GM19324 (cell line): ENCODE results near the gene LAMB3.

Experiments used
- ATAC-seq: cut with Tn5 transposase; IDR thresholded peaks from one replicate; pipeline ENCODE4 v1.9.1; 2021; ENCODE audit warnings: mild to moderate bottlenecking, moderate library complexity; ENCODE audit not compliant: unreplicated experiment, low FRiP score

The LAMB3 gene

DNA sequence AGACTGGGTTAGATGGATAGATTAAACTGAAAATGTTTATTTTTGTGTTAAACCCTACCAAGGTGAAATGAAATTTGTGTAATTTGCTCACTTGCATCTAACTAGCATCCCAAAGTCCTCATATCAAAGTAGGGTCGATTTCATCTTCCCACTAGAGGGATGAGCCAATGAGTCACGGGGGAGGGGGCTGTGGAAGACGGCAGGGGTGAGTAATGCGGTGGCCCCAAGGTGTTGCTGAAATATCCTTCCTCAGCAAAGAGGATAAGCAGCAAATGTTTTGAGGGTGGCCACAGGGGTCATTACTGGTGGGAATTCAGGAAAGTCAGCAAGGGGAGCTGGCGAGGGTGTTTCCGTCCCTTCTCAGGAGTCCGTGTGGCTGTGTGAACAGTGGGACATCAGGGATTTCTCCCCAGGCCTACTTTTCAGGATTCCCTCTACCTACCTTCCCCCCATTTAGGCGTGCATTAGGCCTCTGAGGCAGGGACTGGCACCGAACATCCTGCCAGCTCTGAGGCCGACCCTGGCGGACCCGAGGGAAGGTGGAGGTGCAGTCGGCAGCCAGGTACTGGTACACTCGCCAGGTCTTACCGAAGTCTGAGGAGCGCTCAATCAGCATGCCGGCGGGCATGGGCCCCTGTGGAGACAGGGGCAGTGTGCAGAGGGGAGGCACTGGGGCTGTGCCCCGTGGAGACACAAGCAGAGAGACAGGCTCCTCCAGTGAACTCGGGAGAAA, 18.1 kb downstream of the LAMB3 start:
- ATAC-seq, result no peak

DNA sequence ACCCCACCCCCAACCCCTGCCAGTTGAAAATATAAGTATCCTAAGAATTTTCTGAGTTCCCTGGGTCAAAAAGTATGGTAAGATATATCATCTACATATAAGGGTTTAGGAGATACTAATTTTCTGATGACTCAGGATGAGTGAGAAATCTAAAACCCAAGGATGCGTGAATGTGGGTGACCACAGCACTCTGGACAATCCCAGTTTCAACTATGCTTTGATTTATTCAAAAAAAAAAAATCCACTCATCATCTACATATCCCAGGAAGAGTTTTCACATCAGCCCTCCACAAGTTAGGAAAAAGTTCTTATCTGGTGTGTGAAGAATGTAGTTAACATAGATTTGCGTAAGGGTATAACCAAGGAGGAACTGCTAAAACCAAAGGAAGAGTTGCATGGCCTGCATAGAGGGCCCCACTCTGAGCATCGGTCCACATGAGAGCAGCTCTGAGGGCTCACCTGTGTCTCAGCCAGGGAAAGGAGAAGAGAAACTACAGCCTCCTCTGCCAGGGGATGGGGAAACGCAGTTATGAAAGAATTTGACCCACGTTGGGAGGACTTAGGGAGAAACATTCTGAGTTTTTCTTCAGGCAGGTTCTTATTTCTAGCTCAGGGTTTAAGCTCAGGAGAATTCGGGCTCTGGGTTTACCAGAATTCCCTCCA, 18.8 kb downstream of the LAMB3 start:
- peak; percentile 60 for ATAC-seq

GRCh38 chr1:209630383-209631225, 21.6 kb downstream of the LAMB3 start:
- ATAC-seq, result no peak

DNA sequence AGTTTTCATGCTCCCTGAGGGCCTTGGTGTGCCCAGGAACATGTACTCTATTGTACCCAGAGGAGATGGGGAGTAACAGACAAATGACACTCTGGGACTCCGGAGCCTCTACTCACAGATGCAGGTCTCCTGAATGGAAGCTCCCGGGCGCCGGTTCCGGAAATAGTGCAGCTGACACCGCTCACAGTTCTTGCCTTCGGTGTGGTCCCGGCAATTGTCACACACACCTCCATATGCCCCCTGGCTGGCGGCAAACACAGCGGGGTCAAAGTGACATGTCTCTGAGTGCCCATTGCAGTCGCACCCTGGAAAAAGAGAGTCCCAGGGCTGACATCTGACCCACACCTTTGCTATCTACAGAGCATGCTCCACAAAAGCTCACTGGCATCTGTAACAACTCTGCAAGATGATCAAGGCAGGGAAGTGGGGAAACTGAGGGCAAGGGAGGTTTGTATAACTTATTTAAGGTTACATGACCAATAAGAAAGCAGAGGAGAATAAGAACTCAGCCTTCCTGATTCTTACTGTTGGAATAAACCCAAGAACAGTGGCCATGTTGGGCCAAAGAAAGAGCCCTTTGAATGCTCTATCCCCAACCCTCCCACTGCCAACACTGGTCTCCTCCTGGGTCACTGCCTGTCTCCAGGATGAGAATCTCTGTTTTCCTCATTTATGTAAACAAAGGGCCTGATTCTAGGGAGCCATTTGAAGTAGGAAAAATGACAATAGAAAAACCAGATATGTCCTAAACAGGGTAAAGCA, 22.4 kb downstream of the LAMB3 start:
- no peak for ATAC-seq

DNA sequence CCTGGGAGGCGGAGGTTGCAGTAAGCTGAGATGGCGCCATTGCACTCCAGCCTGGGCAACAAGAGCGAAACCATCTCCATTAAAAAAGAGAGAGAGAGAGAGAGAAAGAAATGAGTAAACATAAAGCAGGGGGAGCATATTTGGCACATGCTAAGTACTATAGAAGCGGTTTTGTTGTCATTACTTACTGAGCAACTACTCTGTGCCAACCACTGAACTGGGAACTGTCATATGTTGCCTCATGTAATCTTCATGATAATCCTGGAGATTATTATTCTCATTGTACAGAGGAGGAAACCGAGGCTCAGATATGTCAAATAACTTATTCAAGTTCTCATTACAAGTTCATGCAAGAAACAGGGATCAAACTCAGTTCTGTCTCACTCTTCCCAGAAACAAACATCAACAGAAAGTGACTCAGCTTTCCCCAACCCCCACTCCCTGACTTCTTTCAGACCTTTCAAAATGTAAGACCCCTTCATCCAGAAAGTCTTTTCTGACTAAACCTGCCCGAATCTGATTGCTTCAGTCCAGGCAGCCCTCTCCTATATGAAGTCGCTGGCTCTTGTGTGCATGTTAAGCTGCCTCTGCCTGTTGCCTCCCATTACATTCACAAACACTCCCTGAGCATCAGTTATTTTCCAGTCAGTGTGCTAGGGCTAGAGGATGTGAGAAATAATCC, 23.5 kb downstream of the LAMB3 start:
- ATAC-seq, result no peak

DNA sequence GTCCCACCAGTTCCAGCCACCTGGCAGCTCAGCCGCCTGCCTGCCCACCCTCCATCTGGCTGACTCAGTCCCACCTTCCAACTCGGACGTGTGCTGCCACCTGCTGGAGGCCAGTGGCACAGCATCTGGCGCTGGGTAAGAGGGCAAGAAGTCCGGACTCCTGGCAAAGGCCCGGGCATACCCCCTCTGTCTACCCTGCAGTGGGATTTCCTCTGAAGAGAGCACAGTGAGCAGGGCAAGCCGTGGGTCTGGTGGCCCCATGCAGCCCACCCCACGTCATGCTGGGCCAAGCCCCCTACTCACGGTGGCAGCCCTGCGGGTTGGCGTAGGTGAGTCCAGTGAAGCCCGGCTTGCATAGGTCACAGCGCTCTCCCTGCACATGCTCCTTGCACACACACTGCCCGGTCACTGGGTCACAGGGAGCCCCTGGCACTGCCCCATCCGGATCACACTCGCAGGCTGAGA, 24.5 kb downstream of the LAMB3 start:
- ATAC-seq, result peak; percentile 60

- ATAC-seq, result no peak
Measured at GRCh38 chr1:209627027-209627731, 25.0 kb downstream of the LAMB3 start.

DNA sequence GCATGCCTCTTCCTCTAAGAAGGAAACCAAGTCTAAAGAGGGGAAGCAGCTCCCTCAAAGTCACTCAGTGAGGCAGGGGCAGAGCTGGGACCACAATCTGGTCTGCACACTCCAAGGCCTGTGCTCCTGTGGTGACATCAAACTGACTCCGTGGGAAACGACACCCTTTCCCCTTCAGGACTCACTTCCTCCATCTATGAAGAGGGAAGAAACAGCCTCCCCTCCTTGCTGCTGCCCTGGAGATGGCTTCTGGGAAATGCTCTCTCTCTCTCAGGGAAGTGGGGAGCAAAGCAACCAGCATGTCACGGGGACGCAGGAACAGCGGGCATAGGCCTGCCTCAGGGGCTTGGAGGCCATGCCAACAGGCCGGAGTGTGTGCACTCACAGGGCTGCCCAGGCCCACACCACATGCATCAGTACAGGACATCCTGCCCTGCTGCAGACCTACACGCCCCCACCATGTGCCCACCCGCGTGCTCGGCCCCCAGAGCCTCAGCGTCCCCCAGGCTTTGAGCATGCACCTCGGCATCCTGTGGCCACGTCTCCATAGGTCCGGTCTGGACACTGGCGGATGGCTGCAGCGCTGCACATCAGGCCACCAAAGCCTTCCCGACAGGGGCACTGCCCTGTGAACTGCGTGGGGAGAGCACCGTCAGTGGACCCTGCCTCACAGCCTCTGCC, 25.7 kb downstream of the LAMB3 start:
- no peak for ATAC-seq

DNA sequence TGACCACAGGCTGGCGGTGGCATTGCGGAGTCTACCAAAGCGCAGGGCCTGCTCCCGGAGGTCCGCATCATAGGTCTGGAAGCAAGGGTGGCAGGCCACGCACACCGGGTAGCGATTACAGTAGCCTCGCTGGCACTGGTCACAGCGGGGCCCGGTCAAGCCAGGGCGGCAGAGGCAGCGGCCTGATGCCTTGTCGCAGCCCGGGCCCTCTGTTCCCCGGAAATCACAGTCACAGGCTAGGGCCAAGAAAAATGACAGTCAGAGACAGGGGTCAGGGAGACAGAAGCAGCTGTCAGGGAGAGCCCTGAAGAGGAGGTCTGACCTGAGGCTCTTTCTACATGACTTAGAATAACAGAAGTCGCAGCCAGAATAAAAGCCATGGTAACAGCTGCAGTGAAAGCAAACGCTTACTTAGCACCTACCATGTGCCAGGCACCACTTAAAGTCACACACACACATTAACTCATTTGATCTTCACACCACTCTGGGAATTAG, 26.4 kb downstream of the LAMB3 start:
- no peak for ATAC-seq

DNA sequence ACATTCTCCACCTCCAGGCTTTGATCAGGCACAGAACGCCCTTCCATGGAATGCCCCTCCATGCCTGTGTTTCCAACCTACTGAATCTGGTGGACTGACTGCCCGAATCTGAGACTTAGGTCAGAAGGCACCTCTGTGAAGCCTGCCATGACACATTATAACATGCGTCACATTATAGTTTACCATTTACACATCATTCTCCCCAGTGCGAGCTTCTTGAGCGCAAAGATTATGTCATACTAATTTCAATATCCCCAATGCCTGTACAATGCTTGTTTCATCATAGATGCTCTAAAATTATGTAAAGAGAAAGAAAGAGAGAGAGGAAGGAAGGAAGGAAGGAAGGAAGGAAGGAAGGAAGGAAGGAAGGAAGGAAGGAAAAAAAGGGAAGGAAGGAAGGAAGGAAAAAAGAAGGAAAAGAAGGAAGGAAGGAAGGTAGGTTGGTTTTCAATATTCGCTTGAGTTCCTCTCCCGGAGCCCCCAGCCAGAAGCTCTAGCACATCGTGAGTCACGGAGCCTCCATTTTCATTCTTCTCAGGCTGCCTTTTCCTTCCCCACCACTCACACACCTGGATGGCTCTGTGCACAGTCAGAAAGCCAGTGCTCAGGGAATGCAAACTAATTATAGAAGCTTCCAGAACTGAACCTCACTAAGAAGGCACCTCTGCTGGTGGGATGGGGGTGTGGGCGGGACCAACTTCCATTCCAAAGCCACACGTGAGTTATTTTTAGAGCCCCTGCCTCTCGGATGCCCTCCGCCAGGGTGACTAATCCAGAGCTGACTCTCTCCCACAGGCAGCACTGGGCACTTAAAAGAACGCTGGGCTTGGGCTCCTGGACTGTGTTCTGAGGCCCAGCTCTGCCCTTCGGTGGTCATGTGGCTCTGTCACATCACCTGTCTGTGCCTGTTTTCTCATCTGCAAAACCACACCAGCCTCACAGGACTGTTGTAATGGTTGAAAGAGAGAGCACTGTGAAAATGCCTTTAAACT, 27.4 kb downstream of the LAMB3 start:
- no peak for ATAC-seq

- ATAC-seq, result no peak
Measured at GRCh38 chr1:209622841-209623829, 29.1 kb downstream of the LAMB3 start.

- ATAC-seq, result no peak
Measured at GRCh38 chr1:209621741-209622655, 30.2 kb downstream of the LAMB3 start.

DNA sequence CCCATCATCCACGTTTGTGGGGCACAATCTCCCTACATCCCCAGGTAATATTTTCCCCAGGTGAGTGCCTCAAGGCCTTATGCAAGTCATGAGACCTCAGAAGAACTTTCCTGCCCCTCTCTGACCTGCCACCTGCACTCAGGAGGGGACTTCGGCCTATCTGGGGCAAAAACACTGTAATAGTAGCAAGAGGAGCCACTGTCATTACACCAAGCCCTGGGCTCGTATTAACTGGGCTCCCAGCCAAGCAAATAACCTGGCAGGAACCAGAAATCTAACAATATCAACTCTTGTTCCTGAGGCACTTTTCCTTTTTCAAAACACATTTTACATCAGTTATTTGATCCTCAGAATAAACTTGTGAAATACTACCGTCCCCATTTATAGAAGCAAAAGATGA, 30.9 kb downstream of the LAMB3 start:
- ATAC-seq, result no peak

GRCh38 chr1:209620487-209620884, 31.7 kb downstream of the LAMB3 start:
- no peak for ATAC-seq
